ENCODE data around the gene FBXW10.
"Not testable (repeated sequence)": the region's sequence is repeated elsewhere in the genome, so short reads cannot be mapped to it uniquely, and the experiment has no call there.

DNA sequence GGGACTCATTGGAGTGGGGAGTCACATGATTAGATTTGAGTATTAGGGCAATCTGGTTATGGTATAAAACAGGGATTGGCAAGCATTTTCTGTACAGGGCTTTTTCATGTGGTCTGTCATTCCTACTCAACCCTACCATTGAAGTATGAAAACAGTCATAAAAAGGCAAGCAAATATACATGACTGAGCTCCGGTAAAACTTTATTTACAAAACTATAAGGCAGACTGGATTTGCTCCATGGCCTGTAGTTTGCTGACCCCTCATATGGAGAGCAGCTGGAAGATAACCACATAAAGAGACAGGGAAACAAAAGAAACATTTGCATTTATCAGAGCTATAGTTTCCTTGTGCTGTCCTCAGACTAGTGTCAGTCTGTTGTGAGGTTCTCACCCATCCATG is 83.8 kb downstream of the FBXW10 start:
- TF ChIP-seq, protein P1, sequence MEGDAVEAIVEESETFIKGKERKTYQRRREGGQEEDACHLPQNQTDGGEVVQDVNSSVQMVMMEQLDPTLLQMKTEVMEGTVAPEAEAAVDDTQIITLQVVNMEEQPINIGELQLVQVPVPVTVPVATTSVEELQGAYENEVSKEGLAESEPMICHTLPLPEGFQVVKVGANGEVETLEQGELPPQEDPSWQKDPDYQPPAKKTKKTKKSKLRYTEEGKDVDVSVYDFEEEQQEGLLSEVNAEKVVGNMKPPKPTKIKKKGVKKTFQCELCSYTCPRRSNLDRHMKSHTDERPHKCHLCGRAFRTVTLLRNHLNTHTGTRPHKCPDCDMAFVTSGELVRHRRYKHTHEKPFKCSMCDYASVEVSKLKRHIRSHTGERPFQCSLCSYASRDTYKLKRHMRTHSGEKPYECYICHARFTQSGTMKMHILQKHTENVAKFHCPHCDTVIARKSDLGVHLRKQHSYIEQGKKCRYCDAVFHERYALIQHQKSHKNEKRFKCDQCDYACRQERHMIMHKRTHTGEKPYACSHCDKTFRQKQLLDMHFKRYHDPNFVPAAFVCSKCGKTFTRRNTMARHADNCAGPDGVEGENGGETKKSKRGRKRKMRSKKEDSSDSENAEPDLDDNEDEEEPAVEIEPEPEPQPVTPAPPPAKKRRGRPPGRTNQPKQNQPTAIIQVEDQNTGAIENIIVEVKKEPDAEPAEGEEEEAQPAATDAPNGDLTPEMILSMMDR (IDR thresholded peaks at IDR 0.05): not testable (repeated sequence)
- not testable (repeated sequence) for TF ChIP-seq REST (IDR thresholded peaks at IDR 0.05; ENCODE audit: insufficient read depth in 1 of 2, low read depth in 2 of 2, low read length in 1 of 2)

All from Panc1 (cell line).